CD14-positive monocyte (primary cell): Measurements from ENCODE around the gene ZFP91. TPM values are rescaled to one million over a fixed set of nuclear protein-coding genes. Genes with fewer than 3 reads are reported as not detected.

ENCODE experiments used
- DNase-seq, 3 donors: peaks; one replicate each; pipeline ENCODE4 v3.0.0-alpha.2; 2011 to 2022
- H2AFZ ChIP-seq: 2 replicates; pipeline ENCODE4 v1.6.0; 2012; ENCODE audit warnings: mild to moderate bottlenecking, low read depth, low read length, inconsistent platforms; ENCODE audit not compliant: insufficient read depth, poor library complexity, severe bottlenecking
- H3K27ac ChIP-seq, 2 donors: 1 replicate in 1 of 2; 2 replicates in 1 of 2; pipeline ENCODE4 v1.5.1; 2012 to 2013; ENCODE audit warnings: low read length in 2 of 2, control low read depth in 1 of 2, inconsistent platforms in 1 of 2, low read depth in 1 of 2, mild to moderate bottlenecking in 1 of 2
- H3K27me3 ChIP-seq, 2 donors: one replicate each; pipeline versions ENCODE4 v1.6.0 to v1.6.1; 2011 to 2013; ENCODE audit warnings: low read length in 2 of 2; ENCODE audit not compliant: control insufficient read depth in 2 of 2, insufficient read depth in 2 of 2
- H3K36me3 ChIP-seq, 2 donors: replicated peaks in 1 of 2; 1 replicate in 1 of 2; 2 replicates in 1 of 2; pipeline versions ENCODE4 v1.5.1 to v1.6.1; 2012 to 2013; ENCODE audit warnings: low read length in 2 of 2, control low read depth in 1 of 2, inconsistent platforms in 1 of 2, mild to moderate bottlenecking in 1 of 2; ENCODE audit not compliant: insufficient read depth in 2 of 2, control insufficient read depth in 1 of 2
- H3K4me1 ChIP-seq, 2 donors: 1 replicate in 1 of 2; 2 replicates in 1 of 2; pipeline versions ENCODE4 v1.5.1 to v1.6.1; 2012 to 2013; ENCODE audit warnings: low read length in 2 of 2, control low read depth in 1 of 2, inconsistent platforms in 1 of 2, mild to moderate bottlenecking in 1 of 2, moderate library complexity in 1 of 2; ENCODE audit not compliant: insufficient read depth in 2 of 2, control insufficient read depth in 1 of 2
- H3K4me2 ChIP-seq: replicated peaks from 2 replicates; pipeline ENCODE3; 2012; ENCODE audit warnings: low read length, moderate library complexity, mild to moderate bottlenecking; ENCODE audit not compliant: poor library complexity, severe bottlenecking; ENCODE audit errors: extremely low read depth
- H3K4me3 ChIP-seq, 3 experiments: fragments of 200-600 bp in 1 of 3; sonication (generic) in 1 of 3; replicated peaks in 1 of 3; 1 replicate in 2 of 3; 2 replicates in 1 of 3; pipeline ENCODE4 v1.5.1; 2011 to 2013; ENCODE audit warnings: low read length in 3 of 3, mild to moderate bottlenecking in 3 of 3, control low read depth in 2 of 3, low read depth in 2 of 3, inconsistent platforms in 1 of 3, moderate library complexity in 1 of 3
- H3K79me2 ChIP-seq: 2 replicates; pipeline ENCODE4 v1.6.0; 2012; ENCODE audit warnings: mild to moderate bottlenecking, control low read depth, inconsistent platforms, low read length, moderate library complexity; ENCODE audit not compliant: insufficient read depth
- H3K9ac ChIP-seq: 2 replicates; pipeline ENCODE4 v1.6.0; 2017; ENCODE audit warnings: low read length, mild to moderate bottlenecking; ENCODE audit not compliant: insufficient read depth, poor library complexity, severe bottlenecking
- H3K9me3 ChIP-seq, 2 donors: replicated peaks in 1 of 2; 1 replicate in 1 of 2; 2 replicates in 1 of 2; pipeline versions ENCODE4 v1.5.1 to v1.6.1; 2012 to 2013; ENCODE audit warnings: low read length in 2 of 2, control low read depth in 1 of 2; ENCODE audit not compliant: control insufficient read depth in 1 of 2, insufficient read depth in 1 of 2
- H4K20me1 ChIP-seq: 2 replicates; pipeline ENCODE4 v1.6.0; 2012; ENCODE audit warnings: mild to moderate bottlenecking, low read length, control low read depth, moderate library complexity; ENCODE audit not compliant: insufficient read depth
- H3K27ac Mint-ChIP-seq, 7 donors: one replicate each; pipeline ENCODE4 v1.8.0; 2020; ENCODE audit warnings: mild to moderate bottlenecking in 7 of 7, mixed read lengths in 7 of 7, moderate library complexity in 6 of 7, inconsistent platforms in 2 of 7
- H3K27me3 Mint-ChIP-seq, 3 donors: one replicate each; pipeline ENCODE4 v1.8.0; 2021 to 2022; ENCODE audit warnings: low read depth in 3 of 3, mild to moderate bottlenecking in 3 of 3, mixed read lengths in 3 of 3, moderate library complexity in 3 of 3, inconsistent platforms in 1 of 3
- H3K36me3 Mint-ChIP-seq, 2 donors: one replicate each; pipeline ENCODE4 v1.8.0; 2020; ENCODE audit warnings: mixed read lengths in 2 of 2, inconsistent platforms in 1 of 2, mild to moderate bottlenecking in 1 of 2
- H3K4me1 Mint-ChIP-seq: one replicate; pipeline ENCODE4 v1.8.0; 2020; ENCODE audit warnings: mild to moderate bottlenecking, mixed read lengths
- H3K4me3 Mint-ChIP-seq, 2 donors: one replicate each; pipeline ENCODE4 v1.8.0; 2020; ENCODE audit warnings: mild to moderate bottlenecking in 2 of 2, mixed read lengths in 2 of 2, moderate library complexity in 1 of 2
- H3K9me3 Mint-ChIP-seq, 7 donors: one replicate each; pipeline ENCODE4 v1.8.0; 2020 to 2022; ENCODE audit warnings: mixed read lengths in 7 of 7, mild to moderate bottlenecking in 6 of 7, moderate library complexity in 6 of 7, inconsistent platforms in 2 of 7
- WGBS: methylation state at CpG from one replicate; pipeline ENCODE4 v1.1.5; 2013; ENCODE audit warnings: missing lambda C conversion rate; ENCODE audit not compliant: insufficient coverage; 5-methylcytosine and 5-hydroxymethylcytosine counted together
- intact Hi-C, 2 donors: fragments of 100-400 bp; cut with micrococcal nuclease; formaldehyde crosslinking; loops; one replicate each; pipeline versions ENCODE4 v1.15.0 to v1.15.1; 2023
- polyA plus RNA-seq, 3 donors: library from polyadenylated mRNA; depleted of rRNA in 1 of 3; unstranded in 2 of 3; stranded (reverse) in 1 of 3; fragments of 300-500 nt in 2 of 3; fragments of >200 nt in 1 of 3; fragmentation: Illumina TruSeq in 2 of 3; gene quantifications; 1 replicate in 2 of 3; 2 replicates in 1 of 3; pipeline ENCODE4 v1.2.3, GENCODE V29; 2012 to 2021
- TF ChIP-seq, protein P1 (sequence below): fragments of 200-600 bp; IDR thresholded peaks from one replicate; pipeline ENCODE4 v1.8.0; 2022; ENCODE audit warnings: antibody characterized with exemption, mild to moderate bottlenecking

The ZFP91 gene
- polyA plus RNA-seq, 3 donors: 8.0 to 15.8 (median 8.3) TPM

DNA sequence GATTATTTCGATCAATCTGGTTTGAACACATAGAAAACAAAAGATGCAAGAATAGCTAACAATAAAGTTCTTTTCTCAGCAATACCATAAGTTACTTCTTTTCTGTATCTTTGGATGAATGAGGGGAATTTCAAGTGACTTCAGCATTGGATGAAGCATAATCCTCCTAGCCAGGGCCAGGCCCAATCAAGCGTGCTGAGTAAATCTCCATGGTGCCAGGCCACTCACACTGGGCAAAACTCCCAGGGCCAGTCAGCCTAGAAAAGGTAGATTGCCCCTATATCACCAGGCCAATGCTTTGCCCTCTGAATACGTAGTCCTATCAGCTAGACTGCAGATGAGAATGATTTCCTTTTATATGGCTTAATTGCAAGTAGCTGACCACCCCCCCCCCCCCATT lies 49.6 kb downstream of the ZFP91 start:
- TF ChIP-seq, protein P1, sequence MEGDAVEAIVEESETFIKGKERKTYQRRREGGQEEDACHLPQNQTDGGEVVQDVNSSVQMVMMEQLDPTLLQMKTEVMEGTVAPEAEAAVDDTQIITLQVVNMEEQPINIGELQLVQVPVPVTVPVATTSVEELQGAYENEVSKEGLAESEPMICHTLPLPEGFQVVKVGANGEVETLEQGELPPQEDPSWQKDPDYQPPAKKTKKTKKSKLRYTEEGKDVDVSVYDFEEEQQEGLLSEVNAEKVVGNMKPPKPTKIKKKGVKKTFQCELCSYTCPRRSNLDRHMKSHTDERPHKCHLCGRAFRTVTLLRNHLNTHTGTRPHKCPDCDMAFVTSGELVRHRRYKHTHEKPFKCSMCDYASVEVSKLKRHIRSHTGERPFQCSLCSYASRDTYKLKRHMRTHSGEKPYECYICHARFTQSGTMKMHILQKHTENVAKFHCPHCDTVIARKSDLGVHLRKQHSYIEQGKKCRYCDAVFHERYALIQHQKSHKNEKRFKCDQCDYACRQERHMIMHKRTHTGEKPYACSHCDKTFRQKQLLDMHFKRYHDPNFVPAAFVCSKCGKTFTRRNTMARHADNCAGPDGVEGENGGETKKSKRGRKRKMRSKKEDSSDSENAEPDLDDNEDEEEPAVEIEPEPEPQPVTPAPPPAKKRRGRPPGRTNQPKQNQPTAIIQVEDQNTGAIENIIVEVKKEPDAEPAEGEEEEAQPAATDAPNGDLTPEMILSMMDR: no peak
- H3K27ac Mint-ChIP-seq: no peak overlapping the region
- H3K4me1 ChIP-seq: no peaks in the 10 kb centered on the region
- H3K4me2 ChIP-seq: no peak overlapping the region
- H3K27me3 ChIP-seq: no peaks in the 10 kb centered on the region
- no peaks in the 10 kb centered on the region for H3K4me1 Mint-ChIP-seq
- no peak overlapping the region for H3K27ac ChIP-seq
- no peaks in the 10 kb centered on the region for H3K9me3 Mint-ChIP-seq
- no peak overlapping the region for H3K9ac ChIP-seq
- intact Hi-C loops: no loop called here
- no peaks in the 10 kb centered on the region for H3K27me3 Mint-ChIP-seq
- H4K20me1 ChIP-seq: no peaks in the 10 kb centered on the region
- H3K79me2 ChIP-seq: no peaks in the 10 kb centered on the region
- no peak overlapping the region for H3K4me3 ChIP-seq
- 100% methylated on average over 1 of the region's 3 CpGs for WGBS
- no peaks in the 10 kb centered on the region for H3K9me3 ChIP-seq
- no peak overlapping the region for H3K4me3 Mint-ChIP-seq
- no peak for DNase-seq
- H3K36me3 Mint-ChIP-seq: peaks cover 25 to 30% of the 10 kb centered on the region in 2 donors
- H3K36me3 ChIP-seq: peaks cover 33 to 42% of the 10 kb centered on the region in 2 donors
- H2AFZ ChIP-seq: no peak overlapping the region

DNA sequence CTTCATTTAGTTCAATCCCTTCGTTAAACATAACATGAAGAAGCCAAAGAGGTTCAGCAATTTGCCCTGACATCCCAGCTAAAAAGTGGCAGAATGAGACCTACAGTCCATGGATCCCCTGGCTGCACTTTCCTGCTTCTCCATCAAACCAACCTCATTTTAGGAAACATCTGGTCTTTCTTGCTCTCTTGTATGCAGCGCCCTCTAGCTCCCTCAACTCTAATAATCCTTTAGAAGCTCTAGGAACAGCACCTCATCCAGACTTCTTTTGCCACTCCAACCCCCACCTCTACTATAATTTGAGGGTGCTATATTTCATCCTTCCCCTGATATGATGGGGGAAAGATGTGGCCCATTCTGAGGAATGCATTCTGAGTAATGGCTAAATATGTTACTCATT lies 51.0 kb downstream of the ZFP91 start:
- Histone ChIP-seq H3K27ac (no peak overlapping the region), H3K79me2 (no peaks in the 10 kb centered on the region), H3K4me3 (no peak overlapping the region), H4K20me1 (no peaks in the 10 kb centered on the region), H3K9me3 (no peaks in the 10 kb centered on the region), H3K4me1 (no peaks in the 10 kb centered on the region), H3K4me2 (no peak overlapping the region), H3K27me3 (no peaks in the 10 kb centered on the region), H2AFZ (no peak overlapping the region), H3K9ac (no peak overlapping the region), H3K36me3 (peaks cover 19 to 28% of the 10 kb centered on the region in 2 donors)
- TF ChIP-seq, protein P1: peak; percentile 50
- DNase-seq: peak in 1 of 3 donors; percentile 22
- WGBS: 21% methylated on average over 2 of the region's 2 CpGs
- H3K9me3 Mint-ChIP-seq: no peaks in the 10 kb centered on the region
- H3K36me3 Mint-ChIP-seq: peaks cover 12 to 18% of the 10 kb centered on the region in 2 donors
- no peak overlapping the region for H3K4me3 Mint-ChIP-seq
- no peaks in the 10 kb centered on the region for H3K4me1 Mint-ChIP-seq
- H3K27me3 Mint-ChIP-seq: no peaks in the 10 kb centered on the region
- H3K27ac Mint-ChIP-seq: peak overlapping the region in 1 of 7 donors; percentile 63
- intact Hi-C loops: no loop called here
